C4-2B (cell line): ENCODE measurements around the gene BRD8.

ENCODE experiments used
- H3K27ac ChIP-seq: fragments of 450-650 bp; 2 replicates; pipeline ENCODE4 v1.5.1; 2017
- CTCF ChIP-seq: fragments of 450-650 bp; conservative IDR thresholded peaks from 2 replicates; pipeline ENCODE4 v1.5.1; 2017; ENCODE audit warnings: mild to moderate bottlenecking
- ZFX ChIP-seq: fragments of 450-650 bp; IDR thresholded peaks from 2 replicates; pipeline ENCODE4 v1.6.1; 2017

The BRD8 gene

GRCh38 chr5:138138949-138139780 lies 39.3 kb downstream of the BRD8 start, which contains the start of gene NME5:
Gene NME5 (minus strand): TSS chr5:138139428. CDS start chr5:138138780, 648 bp downstream.
- no peak for TF ChIP-seq ZFX
- peak within 1 kb of the TSS; percentile 20; the same call in 1 of the 2 replicates for H3K27ac ChIP-seq

- no peak for TF ChIP-seq CTCF
- no peak for TF ChIP-seq ZFX
- no peak overlapping the region for H3K27ac ChIP-seq
Observed at GRCh38 chr5:138132543-138132942, 45.9 kb downstream of the BRD8 start.

- TF ChIP-seq ZFX (no peak), CTCF (no peak)
- no peak overlapping the region for H3K27ac ChIP-seq
Observed at GRCh38 chr5:138129347-138129746, 49.1 kb downstream of the BRD8 start.

GRCh38 chr5:138128334-138128733 lies 50.1 kb downstream of the BRD8 start:
- no peak for TF ChIP-seq CTCF
- H3K27ac ChIP-seq = no peak overlapping the region

- no peak overlapping the region for H3K27ac ChIP-seq
- TF ChIP-seq CTCF = no peak
- TF ChIP-seq ZFX = no peak
Observed at GRCh38 chr5:138115254-138115653, 63.2 kb downstream of the BRD8 start.

GRCh38 chr5:138111937-138112336 lies 66.5 kb downstream of the BRD8 start:
- no peak for TF ChIP-seq CTCF
- no peak for TF ChIP-seq ZFX
- no peak overlapping the region for H3K27ac ChIP-seq

GRCh38 chr5:138111181-138111580 lies 67.2 kb downstream of the BRD8 start:
- TF ChIP-seq CTCF (no peak), ZFX (no peak)
- H3K27ac ChIP-seq = no peak overlapping the region
